HG02870 (cell line): ENCODE results near the gene GRID2.

Source experiments
- ATAC-seq: cut with Tn5 transposase; IDR thresholded peaks from one replicate; pipeline ENCODE4 v1.9.1; 2021; ENCODE audit warnings: mild to moderate bottlenecking, moderate library complexity; ENCODE audit not compliant: unreplicated experiment

GRID2 gene

GRCh38 chr4:93179044-93179443 is 875.3 kb downstream of the GRID2 start:
- ATAC-seq = no peak

GRCh38 chr4:93182722-93183121 is 879.0 kb downstream of the GRID2 start:
- ATAC-seq = no peak

GRCh38 chr4:93183576-93183975 is 879.8 kb downstream of the GRID2 start:
- no peak for ATAC-seq

GRCh38 chr4:93184053-93184452 is 880.3 kb downstream of the GRID2 start:
- no peak for ATAC-seq

- no peak for ATAC-seq
These were observed 883.1 kb downstream of the GRID2 start for GRCh38 chr4:93186846-93187245.

- ATAC-seq = no peak
These were observed 883.7 kb downstream of the GRID2 start for GRCh38 chr4:93187466-93187865.

GRCh38 chr4:93187892-93188291 is 884.1 kb downstream of the GRID2 start:
- ATAC-seq = no peak

- ATAC-seq = no peak
These were observed 895.7 kb downstream of the GRID2 start for GRCh38 chr4:93199492-93199891.

GRCh38 chr4:93201471-93202096 is 897.8 kb downstream of the GRID2 start:
- no peak for ATAC-seq

GRCh38 chr4:93203708-93204107 is 899.9 kb downstream of the GRID2 start:
- no peak for ATAC-seq

GRCh38 chr4:93212250-93212649 is 908.5 kb downstream of the GRID2 start:
- no peak for ATAC-seq

- ATAC-seq = no peak
These were observed 912.9 kb downstream of the GRID2 start for GRCh38 chr4:93216646-93217045.

- no peak for ATAC-seq
These were observed 913.7 kb downstream of the GRID2 start for GRCh38 chr4:93217431-93217830.

- no peak for ATAC-seq
These were observed 918.0 kb downstream of the GRID2 start for GRCh38 chr4:93221771-93222170.

GRCh38 chr4:93228021-93228420 is 924.3 kb downstream of the GRID2 start:
- ATAC-seq = no peak

- no peak for ATAC-seq
These were observed 929.1 kb downstream of the GRID2 start for GRCh38 chr4:93232883-93233282.

GRCh38 chr4:93237521-93237920 is 933.8 kb downstream of the GRID2 start:
- ATAC-seq = no peak

- ATAC-seq = no peak
These were observed 939.5 kb downstream of the GRID2 start for GRCh38 chr4:93243262-93243661.

- ATAC-seq = no peak
These were observed 957.4 kb downstream of the GRID2 start for GRCh38 chr4:93261207-93261606.

GRCh38 chr4:93263166-93263565 is 959.4 kb downstream of the GRID2 start:
- ATAC-seq = no peak

GRCh38 chr4:93267747-93268146 is 964.0 kb downstream of the GRID2 start:
- ATAC-seq = no peak

GRCh38 chr4:93285346-93285745 is 981.6 kb downstream of the GRID2 start:
- no peak for ATAC-seq

GRCh38 chr4:93289241-93289640 is 985.5 kb downstream of the GRID2 start:
- ATAC-seq = no peak
